NCI-H526 treated with DMSO at 0.1 percent for 48 hours (cell line): ENCODE results near the gene PTTG1IP.

Experiments
- DNase-seq: peaks from one replicate; lab custom pipeline; 2025; lab: John Stamatoyannopoulos, UW

Gene PTTG1IP

GRCh38 chr21:44862869-44863685, 10.4 kb downstream of the PTTG1IP start:
- DNase-seq: no peak

GRCh38 chr21:44858791-44859190, 14.7 kb downstream of the PTTG1IP start:
- DNase-seq: no peak

- DNase-seq: no peak
Observed at GRCh38 chr21:44858291-44858690, 15.2 kb downstream of the PTTG1IP start.

GRCh38 chr21:44857127-44857892, 16.2 kb downstream of the PTTG1IP start:
- DNase-seq: no peak

- DNase-seq: no peak
Observed at GRCh38 chr21:44856131-44856530, 17.4 kb downstream of the PTTG1IP start.

- no peak for DNase-seq
Observed at GRCh38 chr21:44855572-44855971, 17.9 kb downstream of the PTTG1IP start.

GRCh38 chr21:44854664-44855446, 18.6 kb downstream of the PTTG1IP start:
- DNase-seq: no peak

GRCh38 chr21:44854391-44854663, 19.2 kb downstream of the PTTG1IP start:
- no peak for DNase-seq

GRCh38 chr21:44853601-44854390, 19.7 kb downstream of the PTTG1IP start:
- DNase-seq: no peak

- DNase-seq: no peak
Observed at GRCh38 chr21:44850905-44851657, 22.4 kb downstream of the PTTG1IP start.

- DNase-seq: no peak
Observed at GRCh38 chr21:44850208-44850800, 23.2 kb downstream of the PTTG1IP start.

GRCh38 chr21:44849616-44850130, 23.8 kb downstream of the PTTG1IP start:
- DNase-seq: no peak

- no peak for DNase-seq
Observed at GRCh38 chr21:44848821-44849521, 24.5 kb downstream of the PTTG1IP start.

- no peak for DNase-seq
Observed at GRCh38 chr21:44847261-44848056, 26.0 kb downstream of the PTTG1IP start.

- DNase-seq: peak; percentile 5
Observed at GRCh38 chr21:44846485-44847260, 26.8 kb downstream of the PTTG1IP start.

- no peak for DNase-seq
Observed at GRCh38 chr21:44846224-44846484, 27.3 kb downstream of the PTTG1IP start.

- peak; percentile 28 for DNase-seq
Observed at GRCh38 chr21:44845418-44846223, 27.9 kb downstream of the PTTG1IP start.

- no peak for DNase-seq
Observed at GRCh38 chr21:44844256-44844655, 29.2 kb downstream of the PTTG1IP start.
